Activated CD8-positive, alpha-beta memory T cell treated with anti-CD3 and anti-CD28 coated beads, Interleukin-2, amount 10 ng/mL, durations not matched to agents 7 days and 5 days (primary cell): Measurements from ENCODE around the gene ERC1. TPM values are rescaled to one million over a fixed set of nuclear protein-coding genes. Genes with fewer than 3 reads are reported as not detected.

Experiments used
- ATAC-seq: fragments of 150-1000 bp; cut with Tn5 transposase; one replicate; pipeline ENCODE4 v1.10.0; 2021; ENCODE audit warnings: moderate library complexity
- CTCF ChIA-PET: fragments of 350-600 bp; sonication (Branson Sonifier 250); formaldehyde crosslinking; loops from one replicate; lab custom pipeline; 2021; ENCODE audit warnings: antibody characterized with exemption; lab: Charles Lee
- DNase-seq: peaks from one replicate; pipeline ENCODE4 v3.0.0-alpha.2; 2020
- H3K27ac Mint-ChIP-seq: one replicate; pipeline ENCODE4 v1.8.0; 2021; ENCODE audit warnings: mild to moderate bottlenecking, mixed read lengths
- H3K27me3 Mint-ChIP-seq: one replicate; pipeline ENCODE4 v1.8.0; 2021; ENCODE audit warnings: mixed read lengths
- H3K36me3 Mint-ChIP-seq: one replicate; pipeline ENCODE4 v1.8.0; 2021; ENCODE audit warnings: mild to moderate bottlenecking, mixed read lengths
- H3K4me1 Mint-ChIP-seq: one replicate; pipeline ENCODE4 v1.8.0; 2021; ENCODE audit warnings: mixed read lengths
- H3K4me3 Mint-ChIP-seq: one replicate; pipeline ENCODE4 v1.8.0; 2021; ENCODE audit warnings: mild to moderate bottlenecking, moderate library complexity, mixed read lengths
- H3K9me3 Mint-ChIP-seq: one replicate; pipeline ENCODE4 v1.8.0; 2022; ENCODE audit warnings: low read depth, mixed read lengths
- total RNA-seq, 2 experiments: library from RNA; stranded (reverse); gene quantifications; one replicate each; pipeline ENCODE4 v1.2.3, GENCODE V29; 2021

ERC1 gene
- total RNA-seq, 2 experiments from 2014 or later = 18.8 to 25.2 TPM

DNA sequence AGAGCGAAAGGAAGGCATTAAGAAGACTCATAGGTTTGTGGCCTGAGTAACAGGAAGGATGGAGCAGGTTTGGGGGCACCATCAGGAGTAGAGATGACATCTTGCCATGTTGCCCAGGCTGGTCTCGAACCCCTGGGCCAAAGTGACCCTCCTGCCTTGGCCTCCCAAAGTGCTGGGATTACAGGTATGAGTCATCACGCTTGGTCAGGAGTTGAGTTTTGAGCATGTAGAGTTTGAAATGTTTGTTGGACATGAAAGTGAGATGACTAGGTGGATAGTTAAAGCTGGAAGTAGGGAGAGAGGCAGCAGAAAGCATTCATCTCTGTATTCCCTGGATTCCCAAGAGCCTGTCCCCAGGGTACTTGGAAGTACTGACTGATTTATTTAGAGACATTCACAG, 112.6 kb downstream of the ERC1 start:
- ATAC-seq (no peak), DNase-seq (no peak)
- Mint-ChIP-seq H3K4me3 (no peak overlapping the region), H3K36me3 (peaks cover 3% of the 10 kb centered on the region), H3K9me3 (no peaks in the 10 kb centered on the region), H3K27me3 (no peaks in the 10 kb centered on the region), H3K27ac (no peak overlapping the region), H3K4me1 (peaks cover 29% of the 10 kb centered on the region)
- CTCF ChIA-PET = interaction anchor here (0.7 to 3.8 kb wide), 4 partner anchors 11 to 31 kb away, joined by 3 to 28 read pairs (median 10); no protein-coding TSS in a partner anchor

DNA sequence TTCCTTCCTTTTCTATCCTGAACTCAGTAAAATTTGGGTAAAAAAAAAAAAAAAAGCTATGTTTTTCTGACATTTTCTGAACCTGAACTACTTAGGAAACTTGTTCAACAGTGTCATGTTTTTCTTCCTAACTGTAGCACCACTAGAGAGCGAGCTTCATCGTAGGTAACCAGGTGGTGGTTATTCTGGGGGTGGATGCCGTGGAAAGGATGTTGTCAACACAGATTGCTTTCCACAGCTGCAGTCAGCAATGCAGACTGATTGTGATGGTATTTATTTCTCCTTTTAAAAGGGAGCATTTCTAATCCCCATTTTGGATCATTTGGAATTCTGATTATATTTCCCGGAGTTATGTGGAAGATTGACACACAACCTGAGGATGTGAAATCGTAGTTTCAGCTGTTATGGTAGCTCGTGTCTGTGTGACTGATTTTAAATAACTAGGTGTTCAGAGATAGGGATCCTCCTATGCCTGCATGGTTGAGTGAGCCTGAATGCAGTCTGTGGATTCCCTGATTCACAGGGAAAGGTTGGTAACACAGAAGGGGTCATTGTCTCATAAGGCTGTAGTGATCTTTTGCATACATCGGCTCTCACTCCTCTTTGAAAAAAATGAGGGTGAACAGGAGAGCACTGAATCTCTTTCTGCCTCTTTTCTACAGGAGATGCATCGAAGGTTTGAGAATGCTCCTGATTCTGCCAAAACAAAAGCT, 113.2 kb downstream of the ERC1 start:
- ATAC-seq (no peak), DNase-seq (no peak)
- Mint-ChIP-seq H3K27me3 (no peaks in the 10 kb centered on the region), H3K4me3 (no peak overlapping the region), H3K4me1 (peaks cover 24% of the 10 kb centered on the region), H3K36me3 (peaks cover 3% of the 10 kb centered on the region), H3K9me3 (no peaks in the 10 kb centered on the region), H3K27ac (no peak overlapping the region)
- CTCF ChIA-PET = interaction anchor here (0.7 to 3.8 kb wide), 6 partner anchors 9 to 481 kb away, joined by 3 to 28 read pairs (median 4); no protein-coding TSS in a partner anchor

DNA sequence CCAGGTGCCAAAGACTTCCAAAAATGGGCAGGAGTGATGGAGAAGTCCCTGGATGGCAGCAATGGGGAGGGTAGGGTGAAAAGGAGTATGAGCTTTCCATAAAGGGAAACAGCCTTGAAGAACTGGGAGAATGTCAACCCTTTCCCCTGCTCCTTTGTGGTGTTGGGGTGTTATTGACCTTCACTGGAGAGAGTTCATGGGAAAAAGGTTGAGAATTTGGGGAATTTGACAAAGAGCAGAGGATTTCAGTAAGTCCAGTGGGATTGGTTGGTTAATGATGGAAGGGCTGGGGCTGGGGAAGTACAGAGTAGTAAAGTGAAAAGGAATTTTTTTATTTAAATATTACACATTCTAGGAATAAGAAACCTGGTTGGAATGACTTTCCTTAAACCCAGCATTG, 116.6 kb downstream of the ERC1 start:
- Mint-ChIP-seq H3K4me3 (no peak overlapping the region), H3K9me3 (no peaks in the 10 kb centered on the region), H3K27ac (no peak overlapping the region), H3K36me3 (peaks cover 5% of the 10 kb centered on the region), H3K27me3 (no peaks in the 10 kb centered on the region), H3K4me1 (peaks cover 21% of the 10 kb centered on the region)
- no peak for DNase-seq
- ATAC-seq = no peak
- CTCF ChIA-PET = interaction anchor here (1.3 to 3.2 kb wide), 4 partner anchors 10 to 476 kb away, joined by 4 to 21 read pairs (median 6); no protein-coding TSS in a partner anchor

DNA sequence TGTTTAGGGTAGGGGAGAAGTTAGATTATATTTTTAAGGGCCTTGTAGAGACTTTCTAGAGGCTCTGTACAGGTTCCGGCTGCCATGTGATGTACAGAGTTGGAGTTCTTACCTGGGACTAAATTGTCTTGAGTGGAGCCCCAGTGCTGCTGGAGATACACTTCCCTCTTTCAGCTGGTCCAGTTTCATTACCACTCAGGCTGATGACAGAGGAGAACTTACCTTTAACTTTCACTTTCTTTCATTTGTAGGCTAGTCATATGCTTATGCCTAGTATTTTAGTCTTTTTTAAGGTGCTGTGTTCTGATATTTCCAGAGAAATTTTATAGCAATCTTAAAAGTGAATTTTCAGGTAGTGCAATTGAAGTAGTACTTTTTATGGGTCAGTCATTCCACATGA, 117.3 kb downstream of the ERC1 start:
- Mint-ChIP-seq H3K4me1 (peaks cover 18% of the 10 kb centered on the region), H3K27ac (no peak overlapping the region), H3K36me3 (peaks cover 5% of the 10 kb centered on the region), H3K4me3 (no peak overlapping the region), H3K27me3 (no peaks in the 10 kb centered on the region), H3K9me3 (no peaks in the 10 kb centered on the region)
- ATAC-seq = peak; percentile 57
- CTCF ChIA-PET = interaction anchor here (1.2 to 3.2 kb wide), 5 partner anchors 10 to 475 kb away, joined by 3 to 21 read pairs (median 4); no protein-coding TSS in a partner anchor
- no peak for DNase-seq

DNA sequence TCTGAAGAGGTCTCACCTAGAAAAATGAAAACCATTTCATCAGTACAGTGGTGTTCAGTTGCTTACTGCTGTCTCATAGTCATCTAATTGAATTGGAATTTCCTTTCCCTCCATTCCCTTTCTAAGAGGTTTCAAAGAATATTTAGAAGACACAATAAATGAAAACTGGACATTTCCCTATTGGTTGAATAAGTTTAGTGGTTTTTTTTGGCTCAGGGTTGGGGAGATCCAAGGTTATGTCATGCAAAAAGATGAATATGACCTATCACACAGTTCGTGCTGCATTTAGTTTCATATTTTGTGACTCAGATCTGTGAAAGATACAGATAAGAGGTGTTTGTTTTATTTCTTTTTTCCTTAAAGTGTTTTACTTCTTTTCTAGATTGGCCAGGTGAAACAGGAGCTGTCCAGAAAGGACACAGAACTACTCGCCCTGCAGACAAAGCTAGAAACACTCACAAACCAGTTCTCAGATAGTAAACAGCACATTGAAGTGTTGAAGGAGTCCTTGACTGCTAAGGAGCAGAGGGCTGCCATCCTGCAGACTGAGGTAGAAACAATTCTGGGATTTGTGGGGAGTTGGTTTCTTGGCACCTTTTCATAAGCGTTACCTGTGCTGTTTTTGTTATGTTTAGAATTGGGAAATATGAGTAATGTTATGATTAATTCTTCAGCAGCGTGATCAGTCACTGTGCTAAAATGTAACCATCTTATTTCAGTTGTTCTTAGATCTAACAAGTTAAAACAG, 124.6 kb downstream of the ERC1 start:
- peaks cover 9% of the 10 kb centered on the region for H3K4me1 Mint-ChIP-seq
- DNase-seq = no peak
- CTCF ChIA-PET = interaction anchor here (0.9 to 4.1 kb wide), 5 partner anchors 12 to 473 kb away, joined by 3 to 38 read pairs (median 23); no protein-coding TSS in a partner anchor
- no peak overlapping the region for H3K27ac Mint-ChIP-seq
- no peak overlapping the region for H3K4me3 Mint-ChIP-seq
- ATAC-seq = no peak
- H3K27me3 Mint-ChIP-seq = no peaks in the 10 kb centered on the region
- peaks cover 2% of the 10 kb centered on the region for H3K36me3 Mint-ChIP-seq
- H3K9me3 Mint-ChIP-seq = no peaks in the 10 kb centered on the region

DNA sequence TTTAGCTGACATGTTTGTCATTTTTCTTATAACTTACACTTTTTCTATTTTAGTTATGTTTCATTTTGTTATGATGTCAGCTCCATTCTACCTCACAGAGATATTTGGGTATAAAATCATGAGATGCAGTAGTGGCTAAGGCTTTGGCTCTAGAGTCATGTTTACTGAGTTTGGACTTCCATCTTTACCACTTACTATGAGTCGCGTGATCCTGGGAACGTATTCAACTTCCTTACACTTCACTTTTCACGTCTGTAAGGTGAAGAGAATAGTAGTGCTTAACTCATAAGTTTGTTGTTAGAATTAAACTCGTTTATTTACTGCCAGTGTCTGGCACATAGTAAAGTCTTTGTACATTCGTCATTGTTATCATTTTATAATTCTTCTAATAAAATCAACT, 126.3 kb downstream of the ERC1 start:
- Mint-ChIP-seq H3K27ac (no peak overlapping the region), H3K4me1 (peaks cover 9% of the 10 kb centered on the region), H3K9me3 (no peaks in the 10 kb centered on the region), H3K27me3 (no peaks in the 10 kb centered on the region), H3K4me3 (no peak overlapping the region), H3K36me3 (no peaks in the 10 kb centered on the region)
- ATAC-seq (no peak), DNase-seq (no peak)
- CTCF ChIA-PET = interaction anchor here (0.6 to 4.1 kb wide), 61 partner anchors 8 to 673 kb away, joined by 3 to 114 read pairs (median 5); partner anchors contain the start of gene RAD52

DNA sequence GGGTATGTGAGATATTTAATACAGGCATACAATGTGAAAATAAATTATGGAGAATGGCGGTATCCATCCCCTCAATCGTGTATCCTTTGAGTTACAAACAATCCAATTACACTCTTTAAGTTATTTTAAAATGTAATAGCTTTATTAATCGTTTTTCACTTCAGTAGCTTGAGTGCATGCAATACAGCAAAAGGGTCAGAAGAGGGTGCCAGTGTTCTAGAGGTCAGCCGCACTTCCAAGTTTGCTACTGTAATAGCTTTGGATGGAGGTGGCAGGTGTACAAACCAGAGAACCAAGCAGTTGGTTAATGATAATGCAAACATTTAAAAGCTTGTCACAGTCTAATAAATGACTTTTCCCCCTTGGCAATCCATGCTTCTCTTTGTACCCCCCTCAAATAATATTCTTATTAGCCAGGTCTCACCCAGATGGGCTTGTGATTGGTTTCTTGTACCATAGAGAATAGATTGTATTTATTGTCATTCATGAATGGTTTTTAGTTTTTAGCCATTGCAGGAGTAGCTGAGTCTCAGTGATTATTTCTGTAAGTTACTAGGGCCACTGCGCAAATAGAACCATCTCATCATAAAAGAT, 127.0 kb downstream of the ERC1 start:
- Mint-ChIP-seq H3K36me3 (no peaks in the 10 kb centered on the region), H3K27me3 (no peaks in the 10 kb centered on the region), H3K4me1 (peaks cover 15% of the 10 kb centered on the region), H3K9me3 (no peaks in the 10 kb centered on the region), H3K27ac (no peak overlapping the region), H3K4me3 (no peak overlapping the region)
- CTCF ChIA-PET = interaction anchor here (0.6 to 4.1 kb wide), 70 partner anchors 9 to 673 kb away, joined by 3 to 114 read pairs (median 5); partner anchors contain the start of gene RAD52
- ATAC-seq (no peak), DNase-seq (peak; percentile 80)

DNA sequence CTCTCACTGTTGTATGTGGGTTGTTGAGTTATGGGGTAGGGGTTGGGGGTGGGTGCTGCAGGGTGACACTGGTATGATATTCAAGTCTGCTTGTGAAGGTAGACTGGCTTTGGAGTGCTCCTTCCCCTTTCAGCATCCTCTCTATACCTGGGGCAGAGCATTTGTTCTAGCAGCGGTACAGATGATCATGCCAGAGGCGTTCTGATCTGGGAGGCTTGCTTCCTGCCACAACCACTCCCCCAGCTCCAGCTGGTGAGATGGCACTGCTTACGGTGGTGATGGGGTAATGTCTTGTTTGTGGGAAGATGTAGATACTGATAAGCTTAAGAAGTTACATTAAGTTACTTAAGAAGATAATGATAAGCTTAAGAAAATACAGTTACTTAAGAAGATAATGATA, 131.8 kb downstream of the ERC1 start:
- Mint-ChIP-seq H3K27ac (no peak overlapping the region), H3K27me3 (no peaks in the 10 kb centered on the region), H3K36me3 (no peaks in the 10 kb centered on the region), H3K4me1 (peaks cover 21% of the 10 kb centered on the region), H3K9me3 (no peaks in the 10 kb centered on the region), H3K4me3 (no peak overlapping the region)
- DNase-seq (peak; percentile 59), ATAC-seq (peak; percentile 69)
- CTCF ChIA-PET = interaction anchor here (0.9 to 2.6 kb wide), 2 partner anchors 460 to 512 kb away, joined by 3 to 17 read pairs; no protein-coding TSS in a partner anchor

DNA sequence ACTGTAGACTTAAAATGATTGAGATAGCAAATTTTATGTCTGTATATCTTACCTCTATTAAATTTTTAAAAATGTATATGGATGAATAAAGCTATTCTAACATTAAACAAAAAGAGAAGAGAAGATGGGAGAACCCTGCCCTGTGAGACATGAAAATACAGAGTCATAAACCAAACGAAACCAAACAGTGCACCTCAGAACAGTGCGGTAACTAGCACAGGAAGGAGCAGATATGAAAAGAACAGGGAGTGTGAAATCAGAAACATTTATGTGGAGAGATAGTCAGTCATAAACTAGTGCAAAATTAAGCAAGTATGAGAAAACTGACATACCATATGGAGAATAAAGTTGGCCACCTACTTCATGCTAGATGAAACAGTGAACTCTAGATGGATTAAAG, 135.1 kb downstream of the ERC1 start:
- CTCF ChIA-PET = interaction anchor here (0.6 to 1.9 kb wide), 3 partner anchors 8 to 472 kb away, joined by 3 to 8 read pairs (median 3); no protein-coding TSS in a partner anchor
- Mint-ChIP-seq H3K27ac (peak overlapping the region; percentile 38), H3K4me3 (peak overlapping the region; percentile 3), H3K36me3 (peaks cover 1% of the 10 kb centered on the region), H3K27me3 (no peaks in the 10 kb centered on the region), H3K4me1 (peaks cover 22% of the 10 kb centered on the region), H3K9me3 (no peaks in the 10 kb centered on the region)
- ATAC-seq (peak; percentile 90), DNase-seq (peak; percentile 55)

DNA sequence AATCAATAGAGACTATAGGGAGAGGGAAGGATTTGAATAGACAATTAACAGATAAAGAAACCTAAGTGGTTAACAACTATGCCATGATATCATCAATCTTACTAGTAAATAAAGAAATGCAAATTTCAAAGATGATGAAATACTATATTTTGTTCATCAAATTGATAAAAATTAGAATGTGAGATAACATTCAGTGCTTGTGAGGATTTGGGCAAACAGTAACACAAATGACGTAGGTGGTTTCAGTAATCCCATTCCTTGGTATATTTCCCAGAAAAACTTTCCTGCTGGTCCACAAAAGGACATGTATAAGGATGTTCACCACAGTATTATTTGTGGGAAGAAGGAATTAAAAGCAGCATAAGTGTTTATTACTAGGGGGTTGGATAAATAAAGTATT, 136.0 kb downstream of the ERC1 start:
- CTCF ChIA-PET = interaction anchor here (0.7 to 1.9 kb wide), 3 partner anchors 9 to 461 kb away, joined by 3 to 8 read pairs (median 3); no protein-coding TSS in a partner anchor
- Mint-ChIP-seq H3K36me3 (peaks cover 2% of the 10 kb centered on the region), H3K9me3 (no peaks in the 10 kb centered on the region), H3K4me1 (peaks cover 26% of the 10 kb centered on the region), H3K4me3 (no peak overlapping the region), H3K27ac (no peak overlapping the region), H3K27me3 (no peaks in the 10 kb centered on the region)
- ATAC-seq = no peak
- DNase-seq = no peak

DNA sequence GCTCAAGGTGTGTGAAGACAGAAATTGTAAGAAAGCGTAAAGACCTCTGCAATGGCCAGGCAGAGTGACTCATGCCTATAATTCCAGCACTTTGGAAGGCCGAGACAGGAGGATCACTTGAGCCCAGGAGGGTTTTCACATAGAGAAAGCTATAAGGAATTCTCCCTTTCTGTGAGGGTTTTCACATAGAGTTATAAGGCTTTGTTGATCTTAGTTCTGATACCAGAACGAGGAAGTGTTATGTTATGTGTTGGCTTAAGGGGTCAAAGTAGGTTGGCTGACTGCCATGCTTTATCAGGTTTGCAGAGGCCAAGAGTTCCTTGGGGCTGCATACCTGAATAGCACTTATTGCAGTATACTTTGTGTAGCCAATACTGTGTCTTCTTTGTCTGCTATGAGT, 139.1 kb downstream of the ERC1 start:
- Mint-ChIP-seq H3K27ac (no peak overlapping the region), H3K36me3 (peaks cover 2% of the 10 kb centered on the region), H3K4me3 (no peak overlapping the region), H3K9me3 (no peaks in the 10 kb centered on the region), H3K27me3 (no peaks in the 10 kb centered on the region), H3K4me1 (peaks cover 16% of the 10 kb centered on the region)
- no peak for DNase-seq
- CTCF ChIA-PET = interaction anchor here (1.7 to 2.9 kb wide), 2 partner anchors 12 to 453 kb away, joined by 8 to 10 read pairs; no protein-coding TSS in a partner anchor
- ATAC-seq = no peak

DNA sequence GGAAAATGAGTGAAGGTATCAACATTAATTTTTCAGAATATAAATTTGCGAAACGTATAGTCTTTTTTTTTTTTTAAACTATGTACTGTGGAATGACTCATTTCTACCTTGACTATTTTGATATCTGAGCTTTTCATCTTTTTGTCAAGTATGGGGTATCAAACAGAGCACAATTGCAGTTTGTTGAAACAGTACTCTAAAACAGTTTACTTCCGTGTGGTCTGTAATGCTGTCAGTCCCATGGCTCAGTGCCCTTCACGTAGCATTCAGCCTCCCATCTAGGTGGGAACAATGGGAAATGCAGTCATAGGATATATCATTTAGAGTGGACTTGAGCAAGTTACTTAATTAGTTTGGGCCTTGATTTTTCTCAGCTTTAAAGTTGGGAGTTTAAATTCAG, 139.5 kb downstream of the ERC1 start:
- Mint-ChIP-seq H3K4me1 (peaks cover 14% of the 10 kb centered on the region), H3K27me3 (no peaks in the 10 kb centered on the region), H3K36me3 (peaks cover 2% of the 10 kb centered on the region), H3K27ac (no peak overlapping the region), H3K4me3 (no peak overlapping the region), H3K9me3 (no peaks in the 10 kb centered on the region)
- no peak for DNase-seq
- ATAC-seq = no peak
- CTCF ChIA-PET = interaction anchor here (1.7 to 2.9 kb wide), 2 partner anchors 13 to 453 kb away, joined by 8 to 10 read pairs; no protein-coding TSS in a partner anchor

DNA sequence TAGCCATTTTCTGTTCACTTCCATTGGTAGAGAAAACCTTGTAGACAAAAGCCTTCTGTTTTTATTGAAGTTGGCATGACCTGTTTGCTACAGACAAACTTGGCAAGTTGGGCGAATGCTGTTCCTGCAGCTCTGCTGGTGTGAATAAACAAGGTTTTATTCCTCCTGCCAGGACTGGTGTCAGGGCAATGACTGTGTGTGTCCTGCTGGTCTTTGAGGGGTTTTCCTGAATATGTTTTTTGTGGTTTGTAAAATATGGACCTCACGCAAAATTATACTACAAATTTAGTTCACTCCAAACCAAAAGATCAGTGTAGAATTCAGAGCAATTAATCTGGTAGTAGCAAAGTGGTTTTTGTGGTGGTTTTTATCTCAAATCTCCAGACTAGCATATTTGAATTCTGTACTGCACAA, 140.8 kb downstream of the ERC1 start:
- no peaks in the 10 kb centered on the region for H3K9me3 Mint-ChIP-seq
- H3K36me3 Mint-ChIP-seq = peaks cover 2% of the 10 kb centered on the region
- CTCF ChIA-PET = interaction anchor here (1.5 kb wide), 1 partner anchor 14 kb away, joined by 4 read pairs; no protein-coding TSS in a partner anchor
- no peak overlapping the region for H3K4me3 Mint-ChIP-seq
- DNase-seq (no peak), ATAC-seq (no peak)
- peaks cover 5% of the 10 kb centered on the region for H3K4me1 Mint-ChIP-seq
- H3K27me3 Mint-ChIP-seq = no peaks in the 10 kb centered on the region
- H3K27ac Mint-ChIP-seq = no peak overlapping the region
